HG03565 (cell line): ENCODE results near the gene STXBP6.

ENCODE experiments used
- ATAC-seq: cut with Tn5 transposase; IDR thresholded peaks from one replicate; pipeline ENCODE4 v1.9.1; 2021; ENCODE audit warnings: mild to moderate bottlenecking, moderate library complexity; ENCODE audit not compliant: unreplicated experiment

The STXBP6 gene

GRCh38 chr14:25052921-25053320, 3.0 kb upstream of the STXBP6 start:
- no peak for ATAC-seq

DNA sequence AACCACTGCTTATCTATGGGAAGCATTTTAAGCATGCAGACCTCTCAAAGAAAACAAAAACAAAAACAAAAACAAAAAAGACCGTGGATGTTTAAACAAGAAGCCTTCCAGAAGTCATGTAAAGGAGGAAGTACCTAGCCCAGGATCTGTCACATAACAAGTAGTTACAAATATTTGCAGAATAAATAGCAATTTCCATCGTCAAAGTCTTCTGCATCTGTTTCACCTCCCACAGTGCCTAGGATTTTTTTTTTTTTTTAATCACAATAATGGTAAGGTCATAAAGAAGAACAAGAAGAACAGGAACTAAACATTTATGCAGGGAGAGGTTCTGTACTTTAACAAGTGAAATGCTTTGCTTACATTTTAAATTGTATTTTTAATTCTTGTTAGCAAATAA, 2.4 kb upstream of the STXBP6 start:
- no peak for ATAC-seq

DNA sequence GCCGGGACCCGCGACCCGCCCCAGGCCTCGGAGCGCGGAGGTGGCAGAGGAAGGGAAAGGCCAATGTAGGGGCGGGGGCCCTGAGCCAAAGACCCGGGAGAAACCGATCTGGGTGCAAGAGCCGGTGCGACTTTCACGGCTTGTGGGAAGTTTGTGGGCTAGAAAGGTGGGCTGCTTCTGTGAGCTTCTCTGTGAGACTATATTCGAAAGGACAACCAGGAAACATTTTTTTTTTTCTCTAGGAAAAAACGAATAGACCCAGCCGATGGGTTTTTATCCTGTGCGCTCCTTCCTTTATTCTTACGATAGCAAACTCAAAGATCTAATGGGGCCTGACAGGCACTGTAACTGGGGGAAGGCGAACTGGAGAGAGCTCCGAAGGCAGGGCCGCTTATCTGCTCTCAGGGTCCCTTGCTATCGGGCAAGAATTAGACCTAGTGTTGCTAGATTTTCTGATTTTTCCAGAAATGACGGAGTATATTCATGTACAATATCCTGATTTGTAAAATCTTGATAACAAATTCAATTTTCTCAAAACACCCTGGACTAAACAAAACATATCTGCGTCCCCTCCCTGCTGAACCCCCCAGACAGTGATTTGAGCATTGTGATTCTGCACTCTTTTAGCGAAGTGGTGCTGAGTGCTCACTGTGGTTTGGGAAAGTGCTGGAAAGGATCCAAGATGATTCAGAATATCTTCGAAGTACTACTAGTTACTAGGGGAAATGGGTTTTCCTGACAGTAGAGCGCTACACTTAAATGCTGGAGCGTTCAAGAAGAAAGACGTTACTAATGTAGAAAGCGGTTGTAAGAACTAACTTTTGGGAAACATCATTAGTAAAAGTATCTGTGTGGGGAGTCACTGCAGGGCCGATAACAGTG, 563 bp upstream of the STXBP6 start:
- no peak for ATAC-seq

- no peak for ATAC-seq
These were observed 817 bp downstream of the STXBP6 start for GRCh38 chr14:25049093-25049567.

DNA sequence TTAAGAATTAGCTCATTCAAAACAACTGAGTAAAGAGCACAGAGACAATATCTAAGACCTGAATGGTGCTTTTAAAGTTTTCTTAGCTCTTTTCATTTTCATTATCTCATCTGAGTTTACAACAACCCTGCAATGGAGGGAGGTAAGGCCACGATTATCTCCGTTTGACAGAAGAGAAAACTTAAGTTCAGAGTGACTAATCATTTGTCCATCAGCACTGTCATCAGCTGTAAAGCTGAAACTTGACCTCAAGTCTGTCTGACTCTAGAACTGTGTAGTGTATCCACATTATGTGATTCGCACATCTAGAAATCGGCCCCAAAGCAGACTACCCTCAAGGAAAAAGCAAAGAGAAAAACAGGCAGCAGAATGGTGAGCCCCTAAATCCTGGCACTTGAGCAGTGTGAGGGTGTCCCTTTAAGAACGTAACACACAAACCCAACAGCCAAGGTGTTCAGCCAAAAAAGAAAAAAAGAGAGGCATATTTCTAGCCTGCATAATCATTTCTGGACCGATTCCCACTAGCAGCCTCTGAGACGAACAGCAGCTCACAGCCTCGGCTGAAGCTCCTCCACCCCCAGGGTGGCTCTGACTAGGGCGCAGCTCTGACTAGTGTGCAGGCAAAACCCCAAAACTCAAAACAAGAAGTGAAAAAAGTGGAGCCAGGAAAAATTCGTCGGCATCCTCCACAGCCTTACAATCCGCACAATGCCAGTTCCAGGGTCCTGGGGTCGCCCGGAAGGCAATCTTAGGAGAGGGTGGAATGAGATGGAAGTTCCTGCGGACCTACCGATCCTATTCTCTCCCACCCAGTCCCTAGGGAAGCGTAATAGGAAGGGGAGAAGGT, 1.6 kb downstream of the STXBP6 start:
- ATAC-seq, result no peak

GRCh38 chr14:25046301-25046943, 3.5 kb downstream of the STXBP6 start:
- no peak for ATAC-seq

GRCh38 chr14:25044106-25044698, 5.7 kb downstream of the STXBP6 start:
- ATAC-seq, result no peak

GRCh38 chr14:25042362-25043299, 7.3 kb downstream of the STXBP6 start:
- no peak for ATAC-seq

GRCh38 chr14:25041898-25042297, 8.0 kb downstream of the STXBP6 start:
- no peak for ATAC-seq

DNA sequence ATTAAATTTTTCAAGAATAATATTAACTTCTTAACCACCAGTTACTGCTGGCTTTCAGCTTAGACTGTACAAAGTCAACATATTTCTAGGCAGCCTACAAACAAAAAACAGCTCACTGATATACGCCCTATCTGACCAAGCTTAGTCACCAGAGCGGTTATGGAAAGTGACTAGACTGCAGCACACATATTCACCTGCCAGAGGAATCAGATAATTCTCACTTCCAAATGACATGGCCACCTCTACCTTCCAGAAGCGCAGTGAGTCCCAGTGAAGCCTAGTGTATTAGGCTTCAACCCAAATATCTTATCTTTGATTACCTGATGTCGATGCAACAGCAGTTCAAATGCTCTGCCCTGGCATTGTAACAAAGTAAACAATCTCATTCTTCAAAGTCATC, 8.5 kb downstream of the STXBP6 start:
- ATAC-seq, result no peak

DNA sequence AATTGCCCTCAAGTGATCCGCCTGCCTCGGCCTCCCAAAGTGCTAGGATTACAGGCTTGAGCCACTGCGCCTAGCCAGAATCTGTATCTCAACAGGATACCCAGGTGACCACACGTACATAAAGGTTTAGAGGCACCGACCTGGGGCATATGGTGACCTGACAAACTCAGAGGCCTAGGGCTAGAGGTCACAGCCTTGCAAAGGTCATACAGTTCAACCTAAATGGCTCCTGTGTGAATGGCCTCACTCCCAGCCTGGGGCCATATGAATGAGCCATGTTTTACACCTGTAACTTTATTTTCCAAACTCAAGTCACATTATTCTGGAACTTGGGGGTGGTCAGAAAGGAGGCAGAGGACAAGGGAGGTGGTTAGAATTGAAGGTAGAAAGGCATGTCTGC, 10.0 kb downstream of the STXBP6 start:
- ATAC-seq, result no peak

- ATAC-seq, result no peak
These were observed 11.8 kb downstream of the STXBP6 start for GRCh38 chr14:25038044-25038668.

DNA sequence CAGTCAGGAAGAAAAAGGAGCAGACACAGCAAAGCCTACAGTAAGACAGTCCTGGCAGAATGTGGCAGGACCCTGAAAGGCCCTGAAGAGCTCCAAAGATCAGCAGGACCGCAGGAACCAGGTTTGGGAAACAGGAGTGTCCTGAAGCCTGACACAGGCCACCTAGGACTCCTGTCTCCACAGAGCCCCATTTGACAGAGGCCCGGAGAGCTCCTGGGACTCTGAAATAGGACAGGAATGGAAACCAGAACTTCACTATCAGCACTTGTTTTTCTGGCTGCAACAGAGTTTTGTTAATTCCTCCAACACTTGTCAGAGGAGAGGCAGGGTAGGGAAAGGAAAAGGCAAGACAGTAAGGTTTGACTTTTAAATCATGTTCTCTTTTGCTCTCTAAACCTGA, 12.9 kb downstream of the STXBP6 start:
- no peak for ATAC-seq

DNA sequence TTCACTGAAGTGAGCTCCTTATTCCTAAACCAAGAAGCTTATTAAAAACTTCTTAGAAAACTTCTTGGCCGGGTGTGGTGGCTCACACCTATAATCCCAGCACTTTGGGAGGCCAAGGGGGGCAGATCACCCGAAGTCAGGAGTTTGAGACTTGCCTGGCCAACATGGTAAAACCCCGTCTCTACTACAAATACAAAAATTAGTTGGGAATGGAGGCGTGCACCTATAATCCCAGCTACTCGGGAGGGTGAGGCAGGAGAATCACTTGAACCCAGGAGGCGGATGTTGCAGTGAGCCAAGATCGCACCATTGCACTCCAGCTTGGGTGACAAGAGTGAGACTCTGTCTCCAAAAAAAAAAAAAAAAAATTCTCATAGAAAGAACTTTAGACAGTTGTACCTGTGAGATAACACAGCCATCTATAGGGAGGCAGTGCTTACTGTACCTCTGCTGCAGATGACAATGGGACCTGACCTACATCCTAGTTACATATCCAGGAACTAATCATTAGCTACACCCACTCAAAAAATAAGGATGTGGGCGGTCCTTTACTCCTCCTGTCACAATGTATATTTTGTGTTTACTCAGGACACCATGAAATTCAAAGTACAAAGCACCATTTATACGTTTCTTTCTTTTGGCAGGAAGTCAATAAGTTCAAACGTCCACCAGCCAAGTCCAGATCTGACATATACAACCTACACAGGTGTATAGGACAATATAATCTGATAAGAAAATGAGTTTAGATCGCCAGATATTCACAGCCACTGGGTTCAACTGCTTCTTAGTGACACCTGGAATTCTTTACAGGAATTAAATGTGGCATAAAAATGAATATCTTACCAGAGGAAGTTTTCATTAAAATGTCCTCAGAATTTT, 14.9 kb downstream of the STXBP6 start:
- ATAC-seq, result no peak

DNA sequence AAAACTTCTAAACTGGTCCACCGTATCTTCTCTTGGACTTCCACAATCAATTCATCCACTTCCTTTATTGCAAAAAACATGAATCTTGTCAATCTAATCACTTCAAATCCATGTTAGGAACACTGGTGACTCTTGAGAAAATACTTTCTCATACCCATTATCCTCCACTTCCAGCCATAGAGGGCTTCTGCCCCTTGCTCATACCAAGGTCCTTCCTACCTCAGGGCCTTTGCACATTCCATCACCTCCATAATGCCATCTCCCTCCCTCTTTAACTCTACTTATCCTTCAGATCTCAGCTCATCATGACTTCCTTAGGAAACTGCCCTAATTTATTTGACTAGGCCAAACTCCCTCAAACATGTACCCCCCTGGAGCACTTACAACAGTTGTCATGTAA, 16.6 kb downstream of the STXBP6 start:
- ATAC-seq, result no peak

DNA sequence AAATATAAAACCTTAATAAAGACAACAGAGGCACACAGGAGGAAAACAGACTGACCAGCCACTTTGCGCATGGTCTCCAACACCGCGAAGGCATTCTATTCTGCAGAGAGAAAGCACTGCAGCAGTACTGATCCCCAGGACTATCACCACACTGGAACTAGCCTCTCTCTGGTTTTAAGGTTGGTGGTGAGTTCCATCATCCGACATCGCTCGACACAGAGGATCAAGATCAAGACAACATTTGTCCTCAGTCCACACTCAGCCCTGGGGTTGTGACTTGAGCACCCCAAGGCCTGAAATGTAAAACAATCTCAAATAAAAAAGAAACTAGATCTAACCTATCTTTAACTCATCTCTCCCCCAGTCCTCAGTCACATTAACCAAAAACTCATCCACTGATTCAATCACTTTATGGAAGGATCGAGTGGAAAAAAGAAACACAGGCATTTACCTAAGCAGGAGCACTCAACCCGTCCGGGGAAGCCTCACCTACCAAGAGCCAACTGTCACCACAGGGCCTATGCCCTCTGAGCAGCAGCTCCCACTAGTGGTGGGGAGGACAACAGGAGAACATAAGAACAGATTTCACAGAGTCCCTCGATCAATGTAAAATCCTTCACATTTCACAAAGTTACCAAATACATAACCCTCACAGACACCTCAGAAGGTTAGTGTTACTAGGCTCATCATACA, 17.7 kb downstream of the STXBP6 start:
- no peak for ATAC-seq

GRCh38 chr14:25026476-25027137, 23.3 kb downstream of the STXBP6 start:
- ATAC-seq, result no peak
